HepG2 (cell line): Measurements from ENCODE around the gene RTBDN. TPM values are rescaled to one million over a fixed set of nuclear protein-coding genes. Genes with fewer than 3 reads are reported as not detected.
A peak's percentile ranks its signal among the peaks of the same experiment; 100 is the strongest.

ENCODE experiments used
- ATF5 ChIP-seq: sonication (generic); formaldehyde crosslinking; IDR thresholded peaks from 2 replicates; pipeline ENCODE4 v1.4.0; 2020; ENCODE audit warnings: mild to moderate bottlenecking, low read depth, missing genetic modification reagents
- CREB3 ChIP-seq: sonication (generic); formaldehyde crosslinking; IDR thresholded peaks from 2 replicates; pipeline ENCODE4 v1.5.0; 2020; ENCODE audit warnings: missing genetic modification reagents
- EEA1 ChIP-seq: sonication (generic); formaldehyde crosslinking; IDR thresholded peaks from 2 replicates; pipeline ENCODE4 v1.5.1; 2020; ENCODE audit warnings: mild to moderate bottlenecking, missing genetic modification reagents, borderline replicate concordance
- FOSL2 ChIP-seq: sonication (generic); formaldehyde crosslinking; IDR thresholded peaks from 2 replicates; pipeline ENCODE4 v1.4.0; 2020; ENCODE audit warnings: missing genetic modification reagents
- HIC2 ChIP-seq: sonication (generic); formaldehyde crosslinking; IDR thresholded peaks from 2 replicates; pipeline ENCODE4 v1.9.0; 2022; ENCODE audit warnings: low read depth, missing genetic modification reagents
- IRF2 ChIP-seq: IDR thresholded peaks from 2 replicates; pipeline ENCODE4 v1.6.1; 2018; ENCODE audit warnings: missing genetic modification reagents, missing compliant biosample characterization
- KLF15 ChIP-seq: sonication (generic); formaldehyde crosslinking; IDR thresholded peaks from 2 replicates; pipeline ENCODE4 v1.8.1; 2023; ENCODE audit warnings: borderline replicate concordance, mild to moderate bottlenecking, inconsistent platforms, missing genetic modification reagents, mixed read lengths
- MAFK ChIP-seq, 2 experiments: IDR thresholded peaks in 1 of 2; conservative IDR thresholded peaks in 1 of 2; 2 replicates each; pipeline ENCODE4 v1.6.1; 2011; ENCODE audit warnings: improper control_type of control experiment in 2 of 2, low read length in 2 of 2
- MAZ ChIP-seq, 2 experiments: sonication (generic) in 1 of 2; formaldehyde crosslinking in 1 of 2; IDR thresholded peaks; 2 replicates each; pipeline versions ENCODE4 v1.5.0 to v1.6.1; 2012 to 2020; ENCODE audit warnings: low read depth in 2 of 2, mild to moderate bottlenecking in 2 of 2, borderline replicate concordance in 1 of 2, improper control_type of control experiment in 1 of 2, low read length in 1 of 2, missing genetic modification reagents in 1 of 2, moderate library complexity in 1 of 2
- NFAT5 ChIP-seq: sonication (generic); formaldehyde crosslinking; IDR thresholded peaks from 2 replicates; pipeline ENCODE4 v1.4.0; 2020; ENCODE audit warnings: missing genetic modification reagents
- PAF1 ChIP-seq: IDR thresholded peaks from 2 replicates; pipeline ENCODE4 v1.6.1; 2016; ENCODE audit warnings: missing genetic modification reagents, missing compliant biosample characterization
- SMYD3 ChIP-seq: sonication (generic); formaldehyde crosslinking; IDR thresholded peaks from 2 replicates; pipeline ENCODE4 v1.8.1; 2023; ENCODE audit warnings: mild to moderate bottlenecking, missing genetic modification reagents
- STAT5B ChIP-seq: sonication (generic); formaldehyde crosslinking; IDR thresholded peaks from 2 replicates; pipeline ENCODE4 v1.4.0; 2020; ENCODE audit warnings: missing genetic modification reagents
- ZBTB3 ChIP-seq: sonication (generic); formaldehyde crosslinking; IDR thresholded peaks from 2 replicates; pipeline ENCODE4 v1.4.0; 2020; ENCODE audit warnings: low read depth, mild to moderate bottlenecking, moderate library complexity, missing genetic modification reagents, borderline replicate concordance
- ZNF18 ChIP-seq: sonication (generic); formaldehyde crosslinking; IDR thresholded peaks from 2 replicates; pipeline ENCODE4 v1.8.0; 2022; ENCODE audit warnings: mild to moderate bottlenecking, missing genetic modification reagents; ENCODE audit not compliant: insufficient replicate concordance
- ZNF441 ChIP-seq: sonication (generic); formaldehyde crosslinking; IDR thresholded peaks from 2 replicates; pipeline ENCODE4 v1.7.0; 2021; ENCODE audit warnings: missing genetic modification reagents, borderline replicate concordance
- ZNF501 ChIP-seq: sonication (generic); formaldehyde crosslinking; IDR thresholded peaks from 2 replicates; pipeline ENCODE4 v1.5.1; 2020; ENCODE audit warnings: mild to moderate bottlenecking, moderate library complexity, missing genetic modification reagents
- ZNF547 ChIP-seq: sonication (generic); formaldehyde crosslinking; IDR thresholded peaks from 2 replicates; pipeline ENCODE4 v1.5.1; 2020; ENCODE audit warnings: mild to moderate bottlenecking, missing genetic modification reagents
- ZNF781 ChIP-seq: sonication (generic); formaldehyde crosslinking; IDR thresholded peaks from 2 replicates; pipeline ENCODE4 v1.5.1; 2020; ENCODE audit warnings: borderline replicate concordance, mild to moderate bottlenecking, missing genetic modification reagents; ENCODE audit errors: not compliant biosample characterization
- polyA plus RNA-seq, 8 experiments: library from polyadenylated mRNA; depleted of rRNA in 3 of 8; stranded (reverse) in 7 of 8; unstranded in 1 of 8; fragments of >200 nt; fragmentation: Illumina TruSeq in 4 of 8; extraction: Trizol in 4 of 8; gene quantifications; 2 replicates each; pipeline versions ENCODE4 v1.2.1 to v1.2.3, GENCODE V29; 2011 to 2016; ENCODE audit warnings: low read depth in 4 of 8, missing spikeins in 1 of 8, mixed read lengths in 1 of 8; ENCODE audit not compliant: insufficient read depth in 1 of 8
- total RNA-seq, 5 experiments: library from RNA; depleted of rRNA; stranded (reverse); fragments of >200 nt; fragmentation: Illumina TruSeq; extraction: Trizol; gene quantifications; 2 replicates each; pipeline ENCODE4 v1.2.3, GENCODE V29; 2016; ENCODE audit warnings: low read depth in 1 of 5

The RTBDN gene
- total and polyA plus RNA-seq, 2 of the 13 experiments (the other 11 are each of a cell fraction or from before 2014, with no cell fraction given), result 0.27 to 0.48 TPM

DNA sequence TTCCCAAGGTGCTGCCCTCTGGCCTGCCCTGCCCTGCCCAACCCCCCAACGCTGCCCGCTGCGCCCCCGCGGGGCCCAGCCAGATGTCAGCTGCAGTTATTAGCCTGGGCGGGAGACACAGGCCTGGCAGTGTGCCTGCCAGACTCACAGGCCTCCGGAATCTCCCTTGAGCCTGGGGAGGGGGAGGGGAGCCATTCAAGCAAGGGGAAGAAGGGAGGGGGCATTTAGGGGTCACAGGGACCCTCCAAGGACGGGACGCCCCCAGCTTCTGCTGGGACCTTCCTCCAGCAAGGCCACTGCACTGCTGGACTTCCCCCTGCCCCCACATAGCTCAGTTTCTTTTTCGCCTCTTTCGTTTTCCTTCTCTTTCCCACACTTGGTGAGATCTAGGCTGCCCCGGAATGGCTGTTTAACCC lies 45.7 kb downstream of the RTBDN start (continued):
- TF ChIP-seq MAZ (IDR thresholded peaks at IDR 0.05; ENCODE audit: borderline replicate concordance, low read depth, low read length) (no peak), MAZ (CRISPR knock-in tag; IDR thresholded peaks at IDR 0.05; ENCODE audit: low read depth) (no peak), ATF5 (CRISPR knock-in tag) (no peak), ZNF501 (CRISPR knock-in tag) (0 out of 2 replicates have a peak, but pooled peaks have one; percentile 14), KLF15 (CRISPR knock-in tag) (no peak), ZNF781 (CRISPR knock-in tag) (no peak), ZBTB3 (CRISPR knock-in tag) (no peak), ZNF18 (CRISPR knock-in tag) (no peak), PAF1 (CRISPR knock-in tag) (no peak), STAT5B (no peak), HIC2 (CRISPR knock-in tag) (peak; percentile 79), FOSL2 (CRISPR knock-in tag) (no peak), IRF2 (CRISPR knock-in tag) (no peak), ZNF441 (CRISPR knock-in tag) (no peak), CREB3 (CRISPR knock-in tag) (no peak), NFAT5 (CRISPR knock-in tag) (no peak), SMYD3 (CRISPR knock-in tag) (no peak), EEA1 (no peak), ZNF547 (CRISPR knock-in tag) (no peak), MAFK (conservative IDR thresholded peaks at IDR 0.05 in 1 of 2, IDR thresholded peaks at IDR 0.05 in 1 of 2; ENCODE audit: low read length in 2 of 2) (no peak)
